Epithelial cell of proximal tubule (primary cell): Measurements from ENCODE around the gene NCKAP5. TPM values are rescaled to one million over a fixed set of nuclear protein-coding genes. Genes with fewer than 3 reads are reported as not detected.

Source experiments
- DNase-seq: peaks from one replicate; pipeline ENCODE4 v3.0.0-alpha.2; 2011; ENCODE audit warnings: low read depth
- H3K4me3 ChIP-seq: 2 replicates; pipeline ENCODE4 v1.5.1; 2011; ENCODE audit warnings: low read depth, mild to moderate bottlenecking, low read length
- total RNA-seq: library from RNA; depleted of rRNA; stranded (reverse); fragments of >200 nt; gene quantifications from 2 replicates; pipeline ENCODE4 v1.2.3, GENCODE V29; 2015
- TF ChIP-seq, protein P1 (sequence below): conservative IDR thresholded peaks from 2 replicates; pipeline ENCODE4 v1.5.1; 2012; ENCODE audit warnings: low read depth, mild to moderate bottlenecking, low read length

The NCKAP5 gene
- total RNA-seq, 1 donor from 2014 or later = 0.69 TPM

- no peak overlapping the region for H3K4me3 ChIP-seq
- DNase-seq = no peak
- TF ChIP-seq, protein P1, sequence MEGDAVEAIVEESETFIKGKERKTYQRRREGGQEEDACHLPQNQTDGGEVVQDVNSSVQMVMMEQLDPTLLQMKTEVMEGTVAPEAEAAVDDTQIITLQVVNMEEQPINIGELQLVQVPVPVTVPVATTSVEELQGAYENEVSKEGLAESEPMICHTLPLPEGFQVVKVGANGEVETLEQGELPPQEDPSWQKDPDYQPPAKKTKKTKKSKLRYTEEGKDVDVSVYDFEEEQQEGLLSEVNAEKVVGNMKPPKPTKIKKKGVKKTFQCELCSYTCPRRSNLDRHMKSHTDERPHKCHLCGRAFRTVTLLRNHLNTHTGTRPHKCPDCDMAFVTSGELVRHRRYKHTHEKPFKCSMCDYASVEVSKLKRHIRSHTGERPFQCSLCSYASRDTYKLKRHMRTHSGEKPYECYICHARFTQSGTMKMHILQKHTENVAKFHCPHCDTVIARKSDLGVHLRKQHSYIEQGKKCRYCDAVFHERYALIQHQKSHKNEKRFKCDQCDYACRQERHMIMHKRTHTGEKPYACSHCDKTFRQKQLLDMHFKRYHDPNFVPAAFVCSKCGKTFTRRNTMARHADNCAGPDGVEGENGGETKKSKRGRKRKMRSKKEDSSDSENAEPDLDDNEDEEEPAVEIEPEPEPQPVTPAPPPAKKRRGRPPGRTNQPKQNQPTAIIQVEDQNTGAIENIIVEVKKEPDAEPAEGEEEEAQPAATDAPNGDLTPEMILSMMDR = no peak
These were observed 592.8 kb downstream of the NCKAP5 start for GRCh38 chr2:132975193-132976105.

GRCh38 chr2:132974467-132975095 is 593.7 kb downstream of the NCKAP5 start:
- DNase-seq = no peak
- TF ChIP-seq, protein P1 = no peak
- no peak overlapping the region for H3K4me3 ChIP-seq

- H3K4me3 ChIP-seq = no peak overlapping the region
- no peak for DNase-seq
- TF ChIP-seq, protein P1 = no peak
These were observed 596.8 kb downstream of the NCKAP5 start for GRCh38 chr2:132971310-132972061.

DNA sequence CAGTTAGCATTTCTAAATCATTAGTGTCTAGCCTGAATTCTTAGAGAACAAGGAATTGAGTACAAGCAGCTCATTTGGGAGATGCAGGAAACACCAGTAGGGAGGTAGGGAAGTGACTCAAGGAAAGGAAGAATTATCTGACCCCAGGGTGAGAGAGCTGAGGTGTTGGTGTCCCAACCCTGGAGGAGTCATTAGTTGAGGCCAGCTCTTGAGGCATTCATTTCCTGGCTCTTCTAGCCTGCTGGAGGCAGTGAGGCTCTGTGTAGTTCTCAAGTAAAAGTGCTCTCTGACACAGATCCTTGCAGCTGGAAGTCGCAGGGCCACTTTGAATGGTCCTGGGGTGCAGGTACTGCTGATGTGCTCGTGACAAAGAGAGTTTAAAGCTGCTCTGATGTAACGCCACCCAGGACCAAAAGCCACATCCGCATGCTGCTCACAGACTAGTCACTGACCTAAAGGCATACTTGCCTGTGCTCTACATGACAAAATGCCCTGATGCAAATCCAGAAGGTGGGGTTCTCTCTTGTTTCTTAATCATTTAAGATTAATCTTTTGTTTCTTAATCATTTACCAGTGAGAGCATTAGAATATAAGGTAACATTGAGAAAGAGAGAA is 598.8 kb downstream of the NCKAP5 start:
- TF ChIP-seq, protein P1 = no peak
- H3K4me3 ChIP-seq = no peak overlapping the region
- DNase-seq = no peak

DNA sequence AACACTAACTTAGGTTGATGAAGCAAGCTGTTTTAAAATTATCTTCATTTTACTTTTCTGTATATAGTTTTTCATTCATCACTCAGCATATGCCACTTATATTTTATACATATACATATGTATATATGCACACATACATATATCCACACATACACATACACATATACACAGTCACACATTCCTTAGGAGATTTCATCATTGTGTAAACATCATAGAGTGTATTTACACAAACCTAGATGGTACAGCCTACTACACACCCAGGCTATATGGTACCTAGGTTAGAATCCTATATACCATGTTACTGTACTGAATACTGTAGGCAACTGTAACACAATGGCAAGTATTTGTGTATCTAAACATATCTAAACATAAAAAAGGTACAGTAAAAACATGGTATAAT is 602.8 kb downstream of the NCKAP5 start:
- no peak overlapping the region for H3K4me3 ChIP-seq
- no peak for DNase-seq
- TF ChIP-seq, protein P1 = no peak

GRCh38 chr2:132963161-132963560 is 605.1 kb downstream of the NCKAP5 start:
- H3K4me3 ChIP-seq = no peak overlapping the region
- TF ChIP-seq, protein P1 = no peak
- no peak for DNase-seq
